Measurements from ENCODE around the gene SLC37A1. TPM values are rescaled to one million over a fixed set of nuclear protein-coding genes. Genes with fewer than 3 reads are reported as not detected.

SLC37A1 gene
- total RNA-seq, 4 donors from 2014 or later, result 4.0 to 5.8 (median 5.1) TPM

GRCh38 chr21:42475036-42475435, 38.6 kb upstream of the SLC37A1 start:
- no peak for TF ChIP-seq CTCF (IDR thresholded peaks at IDR 0.05; ENCODE audit: low read depth)

- no peak for TF ChIP-seq CTCF (IDR thresholded peaks at IDR 0.05; ENCODE audit: low read depth)
Observed at GRCh38 chr21:42475526-42476387, 37.9 kb upstream of the SLC37A1 start.

GRCh38 chr21:42476388-42477331, 37.0 kb upstream of the SLC37A1 start:
- TF ChIP-seq CTCF (IDR thresholded peaks at IDR 0.05; ENCODE audit: low read depth), result no peak

- no peak for TF ChIP-seq CTCF (IDR thresholded peaks at IDR 0.05; ENCODE audit: low read depth)
Observed at GRCh38 chr21:42478504-42478903, 35.1 kb upstream of the SLC37A1 start.

- TF ChIP-seq CTCF (IDR thresholded peaks at IDR 0.05; ENCODE audit: low read depth), result no peak
Observed at GRCh38 chr21:42479582-42479981, 34.1 kb upstream of the SLC37A1 start.

GRCh38 chr21:42480736-42481135, 32.9 kb upstream of the SLC37A1 start:
- TF ChIP-seq CTCF (IDR thresholded peaks at IDR 0.05; ENCODE audit: low read depth), result no peak

GRCh38 chr21:42481169-42481568, 32.5 kb upstream of the SLC37A1 start:
- TF ChIP-seq CTCF (IDR thresholded peaks at IDR 0.05; ENCODE audit: low read depth), result no peak

All from subcutaneous adipose tissue (tissue), 4 donors.